HG03066 (cell line): ENCODE data around the gene ARHGAP6.
"Not testable (repeated sequence)": the region's sequence is repeated elsewhere in the genome, so short reads cannot be mapped to it uniquely, and the experiment has no call there.

Experiments used
- ATAC-seq: cut with Tn5 transposase; IDR thresholded peaks from one replicate; pipeline ENCODE4 v1.9.1; 2021; ENCODE audit warnings: low read depth; ENCODE audit not compliant: unreplicated experiment

Gene ARHGAP6

DNA sequence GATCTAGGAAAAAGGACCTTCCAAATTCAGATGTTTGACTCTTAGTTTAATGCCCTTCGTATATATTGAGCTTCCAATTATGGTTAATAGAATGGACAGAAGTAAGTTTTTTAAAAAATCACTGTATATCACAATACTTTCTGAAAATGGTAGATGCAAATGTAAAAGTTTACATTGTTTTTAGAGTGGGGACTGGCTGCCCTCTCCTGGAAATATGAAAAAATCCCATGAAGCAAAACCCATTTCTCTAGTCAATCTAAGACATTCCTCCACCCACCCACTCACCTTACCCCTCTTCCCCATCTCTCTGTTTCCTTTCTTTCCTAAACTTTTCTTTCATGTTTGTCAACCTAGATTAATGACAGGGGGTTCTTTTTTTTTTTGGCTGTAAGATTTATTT is 134.5 kb downstream of the ARHGAP6 start:
- ATAC-seq = no peak

DNA sequence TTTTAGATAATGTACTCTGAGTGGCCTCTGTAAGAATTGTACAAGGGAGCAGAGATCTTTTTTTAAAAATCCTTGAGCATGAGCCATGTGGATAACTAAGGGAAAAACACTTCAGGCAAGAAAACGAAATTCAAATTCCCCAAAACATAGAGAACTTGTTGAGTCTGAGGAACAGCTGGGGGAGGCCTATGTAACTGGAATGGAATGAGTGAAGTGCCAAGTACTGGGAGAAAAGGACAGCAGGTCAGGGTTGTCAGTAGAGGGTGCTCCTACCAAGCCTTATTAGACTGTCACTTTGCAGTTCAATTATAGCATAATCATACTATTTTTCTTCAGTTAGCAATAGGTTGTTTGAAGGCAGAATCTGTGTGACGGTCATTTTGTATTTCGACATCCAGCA is 135.1 kb downstream of the ARHGAP6 start:
- no peak for ATAC-seq

DNA sequence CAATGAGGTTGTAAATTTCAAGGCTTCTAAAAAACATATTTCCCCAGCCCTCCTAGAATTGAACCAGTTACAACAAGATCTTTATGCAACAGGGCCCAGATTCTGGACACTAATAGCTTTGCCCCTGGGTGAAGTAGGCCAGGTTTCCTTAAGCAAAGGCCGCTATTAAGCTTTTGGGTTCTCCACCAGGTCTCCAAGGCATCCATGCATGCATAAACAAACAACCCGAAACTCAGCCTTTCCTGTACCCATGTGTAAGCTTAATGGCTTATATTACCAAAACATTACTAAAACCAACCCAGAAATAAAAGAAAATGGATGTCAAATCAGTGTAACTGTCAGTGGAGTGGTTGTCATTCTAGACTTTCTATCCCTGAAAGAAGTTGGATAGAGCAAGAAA is 137.1 kb downstream of the ARHGAP6 start:
- no peak for ATAC-seq

DNA sequence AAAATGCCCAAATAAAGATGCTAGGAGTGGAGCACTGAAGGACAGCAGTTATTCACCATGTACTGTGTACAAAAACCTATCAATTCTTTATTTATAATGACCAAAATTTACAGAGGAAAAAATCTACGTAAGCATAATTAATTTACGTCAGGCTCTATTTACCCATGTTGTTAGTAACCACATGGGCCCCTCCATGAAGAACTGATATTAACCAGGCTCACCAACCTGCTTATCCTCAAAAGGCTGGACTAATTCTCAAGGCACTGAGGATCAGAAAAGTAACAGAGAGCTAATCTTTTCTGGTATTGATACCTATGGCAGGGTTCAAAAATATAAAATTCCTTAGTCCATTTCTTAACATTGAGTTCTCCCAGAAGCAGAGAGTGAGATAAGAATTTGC is 140.0 kb downstream of the ARHGAP6 start:
- no peak for ATAC-seq

DNA sequence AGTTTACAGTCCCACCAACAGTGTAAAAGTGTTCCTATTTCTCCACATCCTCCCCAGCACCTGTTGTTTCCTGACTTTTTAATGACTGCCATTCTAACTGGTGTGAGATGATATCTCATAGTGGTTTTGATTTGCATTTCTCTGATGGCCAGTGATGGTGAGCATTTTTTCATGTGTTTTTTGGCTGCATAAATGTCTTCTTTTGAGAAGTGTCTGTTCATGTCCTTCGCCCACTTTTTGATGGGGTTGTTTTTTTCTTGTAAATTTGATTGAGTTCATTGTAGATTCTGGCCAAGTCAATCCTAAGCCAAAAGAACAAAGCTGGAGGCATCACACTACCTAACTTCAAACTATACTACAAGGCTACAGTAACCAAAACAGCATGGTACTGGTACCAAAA is 146.5 kb downstream of the ARHGAP6 start:
- ATAC-seq = not testable (repeated sequence)

DNA sequence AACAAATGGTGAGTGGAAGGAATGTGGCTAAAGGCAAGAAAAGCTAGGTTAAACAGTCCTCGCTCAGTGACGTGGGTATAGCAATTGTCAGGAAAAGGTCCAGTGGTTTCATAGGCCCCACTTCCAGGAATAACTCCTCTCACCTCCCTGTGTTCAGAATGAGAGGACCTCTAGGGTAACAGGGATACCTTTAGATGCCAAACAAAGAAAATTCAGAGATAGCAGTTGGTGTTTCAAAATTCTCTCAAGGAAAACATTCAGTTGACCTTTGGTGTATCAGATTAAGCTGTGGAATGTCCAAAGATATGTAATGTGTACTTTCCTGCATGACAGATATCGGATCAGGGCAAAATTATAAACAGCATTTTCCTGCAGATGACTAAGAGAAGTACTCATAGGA is 155.9 kb downstream of the ARHGAP6 start:
- no peak for ATAC-seq

DNA sequence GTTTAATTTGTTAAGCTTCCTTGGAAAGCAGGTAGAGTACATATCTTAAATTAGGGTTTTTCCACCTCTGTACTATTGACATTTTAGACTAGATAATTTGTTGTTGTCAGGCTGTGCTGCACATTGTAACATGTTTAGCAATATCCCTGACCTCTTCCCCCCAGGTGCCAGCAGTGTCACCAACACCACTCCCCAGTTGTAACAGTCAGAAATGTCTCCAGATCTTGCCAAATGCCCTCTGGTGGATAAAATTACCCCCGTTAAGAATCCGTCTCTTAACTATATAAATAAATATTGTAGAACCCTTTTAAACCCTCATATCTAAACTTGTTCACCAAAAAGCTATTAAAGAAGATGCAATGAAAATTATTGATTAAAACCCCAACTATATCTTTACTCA is 161.5 kb downstream of the ARHGAP6 start:
- ATAC-seq = no peak

DNA sequence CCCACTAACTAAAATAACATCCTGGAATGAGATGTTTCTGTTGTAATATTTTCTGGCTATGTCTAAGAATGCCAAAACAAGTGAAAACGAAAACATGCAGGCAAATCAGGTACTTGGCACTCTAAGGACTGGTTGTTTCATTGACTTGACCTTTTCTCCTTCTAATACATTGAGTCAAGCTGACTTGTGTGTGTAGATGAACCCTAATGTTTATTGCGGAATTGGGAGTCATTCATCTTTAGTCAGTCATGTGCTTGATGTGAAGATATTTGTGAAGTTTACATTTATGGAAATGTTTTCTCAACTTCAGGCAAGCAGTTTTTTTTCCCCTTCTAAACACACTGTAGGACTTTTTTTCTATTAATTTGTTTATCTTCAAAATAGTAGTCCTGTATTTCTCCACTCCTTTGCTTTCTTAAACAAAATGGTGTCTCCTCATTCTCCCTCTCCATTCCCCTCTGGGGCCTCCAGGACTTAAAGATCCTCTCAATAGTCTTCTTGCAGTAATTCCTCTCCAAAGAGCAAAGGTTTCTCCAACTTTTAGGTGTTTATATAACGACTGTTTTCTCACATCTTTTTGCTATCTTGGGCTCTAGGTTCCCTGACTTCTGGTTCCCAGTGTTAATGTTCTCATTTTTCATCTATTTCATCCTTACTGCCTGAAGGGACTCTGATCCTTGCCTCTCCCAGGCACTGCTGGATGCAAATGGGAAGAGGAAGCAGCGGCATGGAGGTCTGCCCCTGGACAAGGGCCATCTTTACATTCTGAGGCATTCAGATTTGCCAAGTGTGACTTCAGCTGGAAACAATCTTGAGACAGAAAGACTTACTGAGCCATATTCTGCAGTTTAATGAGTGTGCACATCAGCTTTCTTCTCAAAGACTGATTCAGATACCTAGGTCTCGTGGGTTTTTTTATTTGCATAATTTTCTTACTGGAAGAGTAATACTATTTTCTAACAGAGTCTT is 166.4 kb downstream of the ARHGAP6 start:
- no peak for ATAC-seq

DNA sequence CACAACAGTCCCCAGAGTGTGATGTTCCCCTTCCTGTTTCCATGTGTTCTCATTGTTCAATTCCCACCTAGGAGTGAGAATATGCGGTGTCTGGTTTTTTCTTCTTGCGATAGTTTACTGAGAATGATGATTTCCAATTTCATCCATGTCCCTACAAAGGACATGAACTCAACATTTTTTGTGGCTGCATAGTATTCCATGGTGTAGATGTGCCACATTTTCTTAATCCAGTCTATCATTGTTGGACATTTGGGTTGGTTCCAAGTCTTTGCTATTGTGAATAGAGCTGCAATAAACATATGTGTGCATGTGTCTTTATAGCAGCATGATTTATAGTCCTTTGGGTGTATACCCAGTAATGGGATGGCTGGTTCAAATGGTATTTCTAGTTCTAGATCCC is 174.3 kb downstream of the ARHGAP6 start:
- ATAC-seq = not testable (repeated sequence)

DNA sequence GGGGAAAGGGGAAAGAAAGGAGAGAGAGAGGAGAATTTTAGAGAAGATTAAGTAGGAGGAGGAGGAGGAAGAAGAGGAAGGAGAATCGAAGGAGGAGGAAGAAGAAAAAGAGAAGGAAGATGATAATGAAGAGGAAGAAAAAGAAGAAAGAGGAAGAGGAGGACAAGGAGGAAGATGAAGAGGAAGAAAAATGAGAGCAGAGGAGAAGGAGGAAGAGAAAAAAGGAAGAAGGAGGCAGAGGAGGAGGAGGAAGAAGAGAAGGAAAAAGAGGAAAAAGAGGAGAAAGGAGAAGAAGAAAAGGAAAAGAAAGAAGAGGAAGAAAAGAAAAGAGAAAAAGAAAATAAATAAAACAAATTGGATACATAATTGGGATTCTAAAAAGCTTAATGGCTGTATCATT is 181.4 kb downstream of the ARHGAP6 start:
- ATAC-seq = no peak

DNA sequence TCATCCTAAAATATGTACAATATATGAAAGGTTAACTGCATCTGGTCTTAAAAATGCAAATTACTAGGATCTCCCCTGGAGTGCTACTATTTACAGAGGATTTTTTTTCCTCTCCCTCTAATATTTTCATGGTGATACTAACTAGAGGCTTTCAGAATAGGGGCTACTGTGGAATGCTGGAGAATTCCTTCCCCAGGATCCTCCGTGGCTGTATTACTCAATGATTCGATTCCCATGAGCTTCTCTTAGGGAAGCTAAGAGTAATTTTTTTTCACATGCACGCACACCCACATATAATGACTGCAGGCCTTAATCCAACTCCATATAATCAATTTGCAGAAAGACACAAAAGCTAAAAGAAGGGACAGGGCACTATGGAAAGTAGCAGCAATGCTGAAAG is 184.7 kb downstream of the ARHGAP6 start:
- no peak for ATAC-seq

DNA sequence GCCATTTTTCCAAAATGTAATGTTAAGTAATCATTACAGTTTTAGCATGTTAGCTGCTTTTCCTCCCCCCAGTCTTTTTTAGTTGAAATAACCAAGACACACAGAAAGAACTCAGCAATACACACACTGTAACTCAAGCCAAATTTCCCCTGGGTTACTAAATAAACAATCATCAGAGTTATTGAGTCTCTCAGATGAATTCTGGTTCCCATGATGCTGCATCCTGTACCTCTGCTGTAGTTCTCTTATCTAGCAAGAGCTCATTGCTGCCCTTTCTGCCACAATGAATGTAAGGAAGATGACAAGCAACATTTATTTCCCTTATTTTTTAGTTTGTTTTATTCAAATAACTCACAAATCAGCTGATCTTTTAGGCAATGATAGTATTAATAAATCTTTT is 185.1 kb downstream of the ARHGAP6 start:
- ATAC-seq = no peak

DNA sequence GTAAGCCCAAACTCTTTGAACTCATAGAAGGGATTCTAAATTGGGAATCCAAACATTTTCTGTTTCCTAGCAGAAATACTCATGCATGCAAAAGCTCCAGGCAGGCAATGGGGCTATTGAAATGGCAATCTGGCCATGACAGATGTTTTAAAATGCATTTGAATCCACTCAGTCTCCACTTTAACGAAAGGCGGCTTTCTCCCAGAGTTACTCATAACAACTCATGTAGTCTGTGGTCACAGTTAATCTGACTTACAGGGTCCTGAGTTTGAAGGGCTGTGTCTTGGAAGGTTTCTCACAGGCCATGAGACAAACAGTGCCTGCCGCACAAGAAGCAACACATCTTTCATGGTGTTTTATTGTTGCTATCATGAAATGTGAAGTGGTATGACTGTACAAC is 186.8 kb downstream of the ARHGAP6 start:
- no peak for ATAC-seq

DNA sequence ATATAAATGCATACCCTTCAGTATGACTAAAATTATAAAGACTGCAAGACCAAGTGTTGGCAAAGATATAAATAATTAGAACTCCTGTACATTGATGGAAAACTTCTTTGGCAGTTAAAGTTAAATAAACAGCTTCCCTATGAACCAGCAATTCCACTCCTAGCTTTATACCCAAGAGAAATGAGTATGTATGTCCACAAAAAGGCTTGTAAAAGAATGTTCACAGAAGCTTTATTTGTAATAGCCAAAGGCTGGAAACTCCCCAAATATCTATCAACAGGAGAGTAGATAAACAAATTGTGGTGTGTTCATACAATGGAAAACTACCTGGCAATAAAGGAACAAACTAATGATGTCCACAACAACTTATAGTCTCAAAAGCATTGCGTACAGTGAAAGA is 187.7 kb downstream of the ARHGAP6 start:
- no peak for ATAC-seq

DNA sequence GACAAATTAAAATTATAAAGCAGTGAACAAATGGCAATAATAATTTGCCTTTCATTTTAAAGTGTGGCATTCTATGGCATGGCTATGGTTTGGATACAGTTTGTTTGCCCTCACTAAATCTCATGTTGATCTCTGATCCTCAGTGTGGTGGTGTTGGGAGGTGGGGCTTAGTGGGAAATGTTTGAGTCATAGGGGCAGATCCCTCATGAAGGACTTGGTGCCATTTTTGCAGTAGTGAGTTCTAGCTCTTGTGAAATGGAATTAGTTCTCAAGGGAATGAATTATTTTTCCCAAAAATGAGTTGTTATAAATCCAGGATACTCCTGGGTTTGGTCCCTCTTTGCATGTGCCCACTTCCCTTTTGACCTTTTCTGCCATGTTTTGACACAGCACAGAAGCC is 191.1 kb downstream of the ARHGAP6 start:
- ATAC-seq = no peak

DNA sequence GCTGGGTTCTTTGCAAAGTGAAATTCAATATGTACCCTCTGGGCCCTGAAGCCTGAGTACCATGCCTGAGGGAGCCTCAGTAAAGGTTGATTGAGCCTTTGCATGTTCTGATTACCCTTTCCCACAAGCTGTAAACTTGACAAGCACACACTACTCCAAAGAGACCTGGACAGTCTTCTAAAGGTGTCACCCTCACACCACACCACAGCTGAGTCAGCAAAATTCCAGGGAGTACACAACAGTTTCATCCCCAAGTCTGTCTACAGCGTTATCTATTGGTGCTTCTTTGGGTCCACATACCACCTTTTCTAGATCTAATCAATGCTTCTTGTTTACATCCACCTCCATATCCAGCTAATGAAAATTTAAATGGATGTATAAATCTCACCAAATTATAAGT is 191.7 kb downstream of the ARHGAP6 start:
- ATAC-seq = no peak

DNA sequence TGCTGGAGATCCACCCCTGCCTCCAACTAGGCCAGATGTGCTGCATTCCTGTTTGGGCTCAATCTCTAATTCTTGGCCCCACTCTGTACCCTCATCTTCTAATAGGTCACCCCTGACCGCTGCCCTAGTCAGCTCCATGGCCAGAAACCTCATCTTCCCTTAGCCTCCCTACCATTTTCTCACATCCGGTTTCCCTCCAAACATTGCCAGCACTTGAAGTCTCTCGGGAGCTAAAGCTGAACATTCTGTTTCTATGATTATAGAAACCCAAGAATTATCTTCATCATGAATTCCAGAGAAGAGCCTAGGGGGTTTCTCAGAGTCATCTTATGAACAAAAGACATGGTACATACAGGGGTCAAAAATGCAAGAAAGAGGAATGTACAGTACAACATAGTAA is 192.8 kb downstream of the ARHGAP6 start:
- ATAC-seq = no peak

DNA sequence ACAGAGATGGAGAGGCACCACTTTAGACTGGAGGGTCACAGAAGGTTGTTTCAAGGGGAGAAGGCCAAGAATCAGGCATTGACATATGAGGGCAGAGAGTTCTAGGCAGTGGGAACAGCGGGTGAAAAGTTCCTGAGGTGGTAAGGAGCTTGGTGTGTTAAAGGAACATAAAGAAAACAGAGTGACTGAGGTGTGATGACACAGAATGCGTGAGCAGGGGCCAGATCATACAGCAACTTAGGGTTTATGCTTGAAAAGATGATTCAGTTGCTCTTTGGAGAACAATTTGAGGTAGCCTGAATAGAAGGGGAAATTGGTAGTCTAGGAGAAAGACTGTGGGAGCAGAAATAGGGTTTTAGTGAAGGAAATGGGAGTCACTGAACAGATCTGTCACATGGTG is 193.3 kb downstream of the ARHGAP6 start:
- no peak for ATAC-seq

DNA sequence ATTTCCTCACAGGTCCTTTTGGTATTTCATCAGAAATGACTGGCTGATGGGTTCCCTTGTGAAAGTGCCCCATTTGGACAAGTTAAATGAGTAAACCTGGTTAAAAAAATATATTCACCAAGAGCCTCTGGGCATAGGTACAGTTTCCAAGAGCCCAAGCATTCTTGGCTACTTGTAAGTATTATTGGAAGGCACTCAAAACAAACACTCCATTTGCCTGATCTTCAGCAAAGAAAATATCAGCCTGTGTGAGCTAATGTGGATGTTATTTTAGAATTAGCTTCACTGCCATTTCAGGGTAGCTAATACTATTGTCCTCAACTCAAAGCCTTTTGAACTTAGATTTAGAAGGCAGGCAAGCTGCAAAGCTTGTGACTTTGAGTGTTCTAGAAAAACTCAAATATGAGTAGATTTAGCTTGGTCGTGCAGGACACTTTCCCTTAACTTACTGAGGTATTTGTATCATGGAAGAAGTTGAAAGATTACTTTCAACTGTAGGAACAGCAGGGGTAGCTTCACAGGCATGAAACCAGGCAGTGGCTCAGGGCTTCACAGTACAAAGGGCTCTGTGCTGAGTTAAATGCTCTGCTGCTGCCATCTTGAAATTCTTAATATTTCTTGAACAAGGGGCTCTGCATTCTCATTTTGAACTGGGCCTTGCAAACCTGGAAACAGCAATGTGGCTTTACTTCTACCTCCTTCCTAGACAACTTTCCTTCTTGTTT is 195.3 kb downstream of the ARHGAP6 start:
- ATAC-seq = no peak

DNA sequence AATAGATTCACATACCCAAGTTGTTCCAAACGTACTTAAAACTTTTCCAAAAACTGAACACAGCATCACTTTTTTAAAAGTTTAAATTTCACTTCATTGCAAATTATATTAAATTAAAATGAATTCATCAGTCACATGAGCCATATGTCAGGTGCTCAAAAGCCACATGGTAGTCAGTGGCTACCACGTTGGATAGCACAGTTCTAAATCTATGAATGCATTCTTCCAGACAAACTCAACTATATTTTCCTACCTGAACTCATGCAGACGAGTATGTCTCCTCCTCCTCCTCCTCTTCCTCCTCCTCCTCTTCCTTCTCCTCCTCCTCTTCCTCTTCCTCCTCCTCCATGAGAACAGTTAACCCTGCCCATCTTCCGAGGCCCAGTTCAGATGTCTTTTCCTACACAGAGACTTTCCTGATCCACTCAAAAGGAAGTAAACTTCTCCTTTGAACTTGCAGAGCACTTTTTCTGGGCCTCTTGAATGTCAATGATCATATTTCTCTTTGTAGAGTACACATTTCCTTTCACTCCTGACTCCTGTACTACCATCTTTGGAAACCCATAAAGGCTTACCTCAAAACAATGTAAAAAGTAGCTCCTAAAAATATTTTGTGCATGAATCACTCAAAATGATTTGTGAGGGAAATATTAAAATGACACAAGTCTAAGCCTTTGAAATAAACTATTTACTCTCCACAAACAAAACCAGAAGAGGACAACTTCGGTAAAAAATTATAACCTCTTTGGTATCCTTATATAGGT is 199.9 kb downstream of the ARHGAP6 start:
- no peak for ATAC-seq

DNA sequence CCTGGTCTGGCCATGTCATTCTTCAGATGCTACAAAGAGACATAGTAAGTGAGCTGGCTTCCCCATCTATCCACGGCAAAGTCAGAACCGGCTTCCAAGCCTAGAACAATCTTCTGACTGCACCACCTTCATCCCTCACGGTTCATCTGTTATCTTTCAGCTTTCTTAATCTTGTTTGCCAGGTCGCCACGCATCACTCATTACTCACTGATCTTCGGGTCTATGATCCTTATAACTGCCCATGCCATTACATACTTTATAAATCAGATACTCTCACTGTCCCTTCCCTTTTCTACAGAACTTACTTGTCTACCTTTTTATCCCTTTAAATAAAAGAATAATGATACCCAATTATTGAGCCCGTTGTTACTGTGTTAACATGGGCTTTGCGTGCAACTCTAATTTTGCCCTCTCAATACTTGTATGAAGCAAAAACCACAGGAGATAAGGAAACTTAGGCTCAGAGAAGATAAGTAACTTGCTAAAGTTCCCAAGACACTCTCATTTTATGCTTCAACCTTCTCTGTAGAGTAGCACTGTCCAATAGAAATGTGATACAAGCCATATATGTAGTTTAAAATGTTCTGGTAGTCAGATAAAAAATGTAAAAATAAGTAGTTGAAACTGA is 200.8 kb downstream of the ARHGAP6 start:
- no peak for ATAC-seq
